ENCODE measurements around the gene KREMEN1.

GRCh38 chr22:29125844-29126243 is 53.0 kb downstream of the KREMEN1 start:
- TF ChIP-seq CTCF (IDR thresholded peaks at IDR 0.05) (no peak), POLR2A (IDR thresholded peaks at IDR 0.05) (no peak), POLR2AphosphoS5 (IDR thresholded peaks at IDR 0.05) (no peak)
